Measurements from ENCODE around the gene RNF133. TPM values are rescaled to one million over a fixed set of nuclear protein-coding genes. Genes with fewer than 3 reads are reported as not detected.

RNF133 gene
- total and polyA plus RNA-seq, 3 experiments from 2014 or later: not detected

- Mint-ChIP-seq H3K27ac (no peak overlapping the region), H3K4me1 (no peaks in the 10 kb centered on the region), H3K36me3 (no peaks in the 10 kb centered on the region), H3K4me3 (no peak overlapping the region), H3K9me3 (peaks cover 0 to 10% (median 2%) of the 10 kb centered on the region in 5 donors), H3K27me3 (no peaks in the 10 kb centered on the region)
- Histone ChIP-seq H3K9me3 (ENCODE audit: low read length) (no peaks in the 10 kb centered on the region), H3K4me3 (ENCODE audit: low read length) (no peak overlapping the region), H3K36me3 (ENCODE audit: insufficient read depth, low read length) (no peaks in the 10 kb centered on the region), H3K27ac (ENCODE audit: low read depth, low read length) (no peak overlapping the region), H3K4me1 (ENCODE audit: insufficient read depth, low read length) (no peaks in the 10 kb centered on the region), H3K27me3 (ENCODE audit: insufficient read depth, low read length, poor library complexity, severe bottlenecking) (no peaks in the 10 kb centered on the region)
- POLR2A ChIA-PET: no interaction called here
- no peak for DNase-seq
- CTCF ChIA-PET: no interaction called here
Observed at GRCh38 chr7:122724366-122724765, 25.4 kb upstream of the RNF133 start.

GRCh38 chr7:122719010-122719578 lies 20.2 kb upstream of the RNF133 start:
- no peak overlapping the region for H3K4me3 ChIP-seq (ENCODE audit: low read length)
- no peaks in the 10 kb centered on the region for H3K4me1 ChIP-seq (ENCODE audit: insufficient read depth, low read length)
- Mint-ChIP-seq H3K27me3 (no peaks in the 10 kb centered on the region), H3K9me3 (peaks cover 2 to 15% (median 9%) of the 10 kb centered on the region in 5 donors), H3K27ac (no peak overlapping the region), H3K4me1 (no peaks in the 10 kb centered on the region), H3K36me3 (no peaks in the 10 kb centered on the region), H3K4me3 (no peak overlapping the region)
- POLR2A ChIA-PET: no interaction called here
- H3K9me3 ChIP-seq (ENCODE audit: low read length): no peaks in the 10 kb centered on the region
- H3K27ac ChIP-seq (ENCODE audit: low read depth, low read length): no peak overlapping the region
- H3K36me3 ChIP-seq (ENCODE audit: insufficient read depth, low read length): no peaks in the 10 kb centered on the region
- CTCF ChIA-PET: no interaction called here
- DNase-seq: no peak
- H3K27me3 ChIP-seq (ENCODE audit: insufficient read depth, low read length, poor library complexity, severe bottlenecking): no peaks in the 10 kb centered on the region

- ChIA-PET POLR2A (no interaction called here), CTCF (no interaction called here)
- no peaks in the 10 kb centered on the region for H3K36me3 Mint-ChIP-seq
- Histone ChIP-seq H3K4me3 (ENCODE audit: low read length) (no peak overlapping the region), H3K4me1 (ENCODE audit: insufficient read depth, low read length) (no peaks in the 10 kb centered on the region), H3K27ac (ENCODE audit: low read depth, low read length) (no peak overlapping the region), H3K36me3 (ENCODE audit: insufficient read depth, low read length) (no peaks in the 10 kb centered on the region), H3K27me3 (ENCODE audit: insufficient read depth, low read length, poor library complexity, severe bottlenecking) (no peaks in the 10 kb centered on the region), H3K9me3 (ENCODE audit: low read length) (no peaks in the 10 kb centered on the region)
- H3K4me1 Mint-ChIP-seq: no peaks in the 10 kb centered on the region
- H3K27ac Mint-ChIP-seq: no peak overlapping the region
- no peak overlapping the region for H3K4me3 Mint-ChIP-seq
- H3K27me3 Mint-ChIP-seq: no peaks in the 10 kb centered on the region
- H3K9me3 Mint-ChIP-seq: peaks cover 2 to 15% (median 5%) of the 10 kb centered on the region in 5 donors
- no peak for DNase-seq
Observed at GRCh38 chr7:122717356-122718089, 18.6 kb upstream of the RNF133 start.

GRCh38 chr7:122715183-122715582 lies 16.3 kb upstream of the RNF133 start:
- no peaks in the 10 kb centered on the region for H3K4me1 ChIP-seq (ENCODE audit: insufficient read depth, low read length)
- H3K27me3 Mint-ChIP-seq: no peaks in the 10 kb centered on the region
- H3K9me3 ChIP-seq (ENCODE audit: low read length): no peaks in the 10 kb centered on the region
- no peaks in the 10 kb centered on the region for H3K4me1 Mint-ChIP-seq
- H3K9me3 Mint-ChIP-seq: peaks cover 2 to 15% (median 10%) of the 10 kb centered on the region in 5 donors
- no peak overlapping the region for H3K4me3 Mint-ChIP-seq
- H3K27me3 ChIP-seq (ENCODE audit: insufficient read depth, low read length, poor library complexity, severe bottlenecking): no peaks in the 10 kb centered on the region
- H3K27ac ChIP-seq (ENCODE audit: low read depth, low read length): no peak overlapping the region
- no peak for DNase-seq
- no peak overlapping the region for H3K27ac Mint-ChIP-seq
- no peaks in the 10 kb centered on the region for H3K36me3 ChIP-seq (ENCODE audit: insufficient read depth, low read length)
- H3K36me3 Mint-ChIP-seq: no peaks in the 10 kb centered on the region
- POLR2A ChIA-PET: no interaction called here
- no peak overlapping the region for H3K4me3 ChIP-seq (ENCODE audit: low read length)
- CTCF ChIA-PET: no interaction called here

GRCh38 chr7:122710916-122711315 lies 12.0 kb upstream of the RNF133 start:
- no peaks in the 10 kb centered on the region for H3K27me3 Mint-ChIP-seq
- Histone ChIP-seq H3K4me1 (ENCODE audit: insufficient read depth, low read length) (no peaks in the 10 kb centered on the region), H3K4me3 (ENCODE audit: low read length) (no peak overlapping the region), H3K9me3 (ENCODE audit: low read length) (no peaks in the 10 kb centered on the region), H3K27me3 (ENCODE audit: insufficient read depth, low read length, poor library complexity, severe bottlenecking) (no peaks in the 10 kb centered on the region), H3K27ac (ENCODE audit: low read depth, low read length) (no peak overlapping the region), H3K36me3 (ENCODE audit: insufficient read depth, low read length) (no peaks in the 10 kb centered on the region)
- DNase-seq: no peak
- no peaks in the 10 kb centered on the region for H3K4me1 Mint-ChIP-seq
- no peak overlapping the region for H3K27ac Mint-ChIP-seq
- peaks cover 0 to 18% (median 4%) of the 10 kb centered on the region in 5 donors for H3K9me3 Mint-ChIP-seq
- ChIA-PET CTCF (no interaction called here), POLR2A (no interaction called here)
- H3K36me3 Mint-ChIP-seq: no peaks in the 10 kb centered on the region
- H3K4me3 Mint-ChIP-seq: no peak overlapping the region

- H3K9me3 Mint-ChIP-seq: peaks cover 0 to 12% (median 4%) of the 10 kb centered on the region in 5 donors
- Histone ChIP-seq H3K4me3 (ENCODE audit: low read length) (no peak overlapping the region), H3K9me3 (ENCODE audit: low read length) (no peaks in the 10 kb centered on the region), H3K27me3 (ENCODE audit: insufficient read depth, low read length, poor library complexity, severe bottlenecking) (no peaks in the 10 kb centered on the region), H3K36me3 (ENCODE audit: insufficient read depth, low read length) (no peaks in the 10 kb centered on the region), H3K4me1 (ENCODE audit: insufficient read depth, low read length) (no peaks in the 10 kb centered on the region), H3K27ac (ENCODE audit: low read depth, low read length) (no peak overlapping the region)
- CTCF ChIA-PET: no interaction called here
- H3K27me3 Mint-ChIP-seq: no peaks in the 10 kb centered on the region
- H3K36me3 Mint-ChIP-seq: no peaks in the 10 kb centered on the region
- DNase-seq: no peak
- POLR2A ChIA-PET: no interaction called here
- no peak overlapping the region for H3K27ac Mint-ChIP-seq
- no peaks in the 10 kb centered on the region for H3K4me1 Mint-ChIP-seq
- H3K4me3 Mint-ChIP-seq: no peak overlapping the region
Observed at GRCh38 chr7:122709930-122710646, 11.2 kb upstream of the RNF133 start.

GRCh38 chr7:122706836-122707235 lies 7.9 kb upstream of the RNF133 start:
- Histone ChIP-seq H3K9me3 (ENCODE audit: low read length) (no peaks in the 10 kb centered on the region), H3K4me3 (ENCODE audit: low read length) (no peak overlapping the region), H3K4me1 (ENCODE audit: insufficient read depth, low read length) (no peaks in the 10 kb centered on the region), H3K27ac (ENCODE audit: low read depth, low read length) (no peak overlapping the region), H3K27me3 (ENCODE audit: insufficient read depth, low read length, poor library complexity, severe bottlenecking) (no peaks in the 10 kb centered on the region), H3K36me3 (ENCODE audit: insufficient read depth, low read length) (no peaks in the 10 kb centered on the region)
- ChIA-PET CTCF (no interaction called here), POLR2A (no interaction called here)
- Mint-ChIP-seq H3K4me1 (no peaks in the 10 kb centered on the region), H3K27ac (no peak overlapping the region), H3K36me3 (no peaks in the 10 kb centered on the region), H3K27me3 (no peaks in the 10 kb centered on the region), H3K4me3 (no peak overlapping the region), H3K9me3 (peaks cover 0 to 14% (median 5%) of the 10 kb centered on the region in 5 donors)
- no peak for DNase-seq

GRCh38 chr7:122702872-122703510 lies 4.1 kb upstream of the RNF133 start, which contains the start of gene RNF148:
TSS of gene RNF148 (minus strand) at chr7:122702922. CDS start at chr7:122702750, 172 bp downstream.
- Mint-ChIP-seq H3K27me3 (no peaks in the 10 kb centered on the region), H3K4me3 (no peak within 1 kb of the TSS), H3K36me3 (no peaks in the 10 kb centered on the region), H3K9me3 (peaks cover 2 to 21% (median 6%) of the 10 kb centered on the region in 5 donors), H3K27ac (no peak within 1 kb of the TSS), H3K4me1 (no peaks in the 10 kb centered on the region)
- no peaks in the 10 kb centered on the region for H3K27me3 ChIP-seq (ENCODE audit: insufficient read depth, low read length, poor library complexity, severe bottlenecking)
- H3K9me3 ChIP-seq (ENCODE audit: low read length): no peaks in the 10 kb centered on the region
- ChIA-PET CTCF (no interaction called here), POLR2A (no interaction called here)
- H3K4me3 ChIP-seq (ENCODE audit: low read length): no peak within 1 kb of the TSS
- DNase-seq: no peak
- H3K4me1 ChIP-seq (ENCODE audit: insufficient read depth, low read length): no peaks in the 10 kb centered on the region
- no peak within 1 kb of the TSS for H3K27ac ChIP-seq (ENCODE audit: low read depth, low read length)
- no peaks in the 10 kb centered on the region for H3K36me3 ChIP-seq (ENCODE audit: insufficient read depth, low read length)

Data from CD8-positive, alpha-beta memory T cell (primary cell).